Right hindlimb (tissue), 1 donor: Measurements from ENCODE around the gene GAK.
A peak's percentile ranks its signal among the peaks of the same experiment; 100 is the strongest.
"Not testable (repeated sequence)": the region's sequence is repeated elsewhere in the genome, so short reads cannot be mapped to it uniquely, and the experiment has no call there.

ENCODE experiments used
- DNase-seq: peaks from one replicate; pipeline ENCODE4 v3.0.0-alpha.2; 2018

Gene GAK

DNA sequence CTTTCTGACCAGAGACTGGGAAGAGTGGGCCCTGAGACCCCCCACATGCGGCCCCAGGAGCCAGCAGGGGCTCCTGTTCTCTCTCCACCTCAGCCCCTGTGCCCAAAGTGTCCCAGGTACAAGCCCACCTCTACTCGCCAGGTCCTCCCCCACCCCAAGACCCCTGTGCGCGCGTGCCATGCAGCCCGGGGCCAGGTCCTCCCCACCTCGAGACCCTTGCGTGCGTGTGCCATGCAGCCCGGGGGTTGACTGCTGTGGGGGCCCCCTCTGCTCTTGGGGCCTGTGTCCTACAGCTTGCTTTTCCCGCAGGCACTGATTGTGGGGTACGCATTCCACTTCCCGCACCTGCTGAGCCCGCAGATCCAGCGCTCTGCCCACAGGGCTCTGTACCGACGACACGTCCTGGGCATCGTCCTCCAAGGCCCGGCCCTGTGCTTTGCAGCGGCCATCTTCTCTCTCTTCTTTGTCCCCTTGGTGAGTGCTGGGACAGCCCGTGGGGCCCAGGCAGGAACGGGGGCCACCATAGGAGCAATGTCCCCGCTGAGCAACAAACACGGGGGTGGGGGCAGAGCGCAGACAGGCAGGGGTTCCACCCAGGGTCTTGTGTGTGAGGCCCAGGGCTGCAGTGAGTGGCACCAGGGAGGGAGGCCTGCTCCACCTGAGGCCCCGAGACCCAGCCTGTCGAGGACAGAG, 20.9 kb upstream of the GAK start:
- DNase-seq, result no peak

DNA sequence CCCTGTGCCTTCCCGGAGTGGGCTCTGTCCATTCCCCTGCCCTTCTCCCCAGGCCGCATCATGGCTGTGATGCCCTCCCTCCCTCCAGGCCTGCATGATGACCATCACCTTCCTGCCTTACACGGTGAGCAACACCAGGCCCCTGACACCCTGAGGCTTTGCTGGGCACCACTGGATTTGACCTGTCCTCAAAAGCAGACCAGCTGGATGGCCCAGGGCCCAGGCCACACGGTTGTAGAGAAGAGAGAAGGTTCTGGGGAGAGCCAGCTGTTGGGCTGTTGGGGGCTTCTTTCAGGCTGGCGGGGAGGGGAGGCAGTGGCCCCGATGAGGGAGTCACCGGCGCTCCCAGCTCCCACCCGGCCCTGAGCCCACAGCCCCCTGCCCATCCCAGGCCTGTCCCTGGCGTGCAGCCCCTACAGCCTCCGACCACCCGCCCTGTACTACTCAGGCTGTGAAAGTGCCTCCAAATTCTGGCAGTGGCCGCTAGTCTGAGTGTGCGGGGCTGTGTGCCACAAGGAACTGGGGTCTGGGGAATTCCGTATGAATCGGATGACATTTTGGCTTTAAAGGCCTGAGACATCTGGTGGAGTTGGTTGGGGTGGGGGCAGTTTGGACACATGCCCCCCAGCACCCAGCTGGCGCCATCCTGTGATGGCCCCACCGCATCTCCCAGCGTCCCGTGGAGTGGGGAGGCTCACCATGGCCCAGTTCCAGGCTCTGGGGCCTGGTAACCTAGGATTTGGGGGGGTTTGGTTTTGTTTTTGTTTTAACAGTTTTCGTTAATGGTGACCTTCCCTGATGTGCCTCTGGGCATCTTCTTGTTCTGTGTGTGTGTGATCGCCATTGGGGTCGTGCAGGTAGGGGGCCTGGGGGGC, 19.7 kb upstream of the GAK start:
- DNase-seq, result no peak

DNA sequence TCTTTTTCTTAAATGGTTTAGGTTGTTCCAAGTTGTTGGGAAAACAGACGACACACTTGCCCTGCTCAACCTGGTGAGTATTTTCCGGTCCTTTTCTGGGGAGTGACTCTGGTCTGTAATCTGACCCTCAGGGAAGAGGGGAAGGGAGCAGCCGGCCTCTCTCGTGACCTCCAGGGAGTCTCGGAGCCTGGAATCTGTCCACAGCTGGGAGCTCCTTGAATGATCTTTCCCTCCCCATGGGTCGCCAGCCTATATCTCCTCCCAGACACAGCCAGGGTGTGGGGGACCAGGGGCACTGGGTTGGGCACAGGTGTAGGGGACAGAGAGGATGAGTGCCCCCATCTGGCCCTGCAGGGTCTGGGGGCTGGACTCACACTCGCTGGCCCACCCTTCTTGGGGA, 19.1 kb upstream of the GAK start:
- DNase-seq, result no peak

DNA sequence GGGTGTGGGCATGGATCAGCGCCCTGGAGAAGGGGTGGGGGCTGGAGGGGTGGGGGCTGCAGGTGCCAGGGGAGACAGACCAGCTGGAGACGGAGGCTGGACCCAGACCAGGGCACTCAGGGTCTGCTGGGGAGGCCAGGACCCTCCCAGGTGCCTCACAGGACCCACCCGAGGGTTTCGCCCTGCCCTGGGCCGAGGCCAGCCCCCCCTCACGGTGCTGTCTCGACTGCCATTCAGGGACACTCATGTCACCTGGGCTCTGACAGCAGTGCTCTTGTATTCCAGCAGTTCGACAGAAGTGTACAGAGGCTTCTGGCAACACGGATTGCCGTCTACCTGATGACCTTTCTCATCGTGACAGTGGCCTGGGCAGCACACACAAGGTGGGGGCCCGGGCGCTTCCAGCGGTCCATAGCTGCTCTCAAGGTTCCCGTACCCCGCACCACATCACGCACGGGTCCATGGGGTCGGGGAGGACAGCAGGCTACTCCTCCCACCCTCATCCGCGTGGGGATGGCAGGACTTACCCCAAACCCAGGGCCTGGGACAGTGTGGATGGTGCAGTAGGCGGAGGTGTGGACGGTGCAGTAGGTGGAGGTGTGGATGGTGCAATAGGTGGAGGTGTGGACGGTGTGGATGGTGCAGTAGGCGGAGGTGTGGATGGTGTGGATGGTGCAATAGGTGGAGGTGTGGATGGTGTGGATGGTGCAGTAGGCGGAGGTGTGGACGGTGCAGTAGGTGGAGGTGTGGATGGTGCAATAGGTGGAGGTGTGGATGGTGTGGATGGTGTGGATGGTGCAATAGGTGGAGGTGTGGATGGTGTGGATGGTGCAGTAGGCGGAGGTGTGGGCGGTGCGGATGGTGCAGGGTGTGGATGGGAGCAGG, 18.3 kb upstream of the GAK start:
- DNase-seq, result no peak

- no peak for DNase-seq
These were observed 17.5 kb upstream of the GAK start for GRCh38 chr4:949656-950055.

DNA sequence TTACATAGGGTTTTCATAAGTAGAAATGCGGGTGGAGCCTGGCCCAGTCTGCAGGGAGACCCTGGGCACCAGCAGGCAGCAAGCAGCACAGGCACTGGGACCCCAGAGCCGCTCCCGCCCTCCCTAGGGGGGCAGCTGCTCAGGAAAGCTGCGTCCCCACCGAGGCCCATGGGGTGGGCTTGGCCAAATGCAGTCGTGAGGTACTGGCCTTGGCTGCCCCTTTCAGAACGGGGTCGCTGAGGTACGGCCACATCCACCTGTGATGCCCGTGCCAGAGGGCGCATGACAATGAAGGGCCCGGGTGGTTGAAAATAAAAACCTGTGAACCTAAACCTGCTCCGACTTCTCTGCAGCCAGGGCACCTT, 16.8 kb upstream of the GAK start:
- no peak for DNase-seq

DNA sequence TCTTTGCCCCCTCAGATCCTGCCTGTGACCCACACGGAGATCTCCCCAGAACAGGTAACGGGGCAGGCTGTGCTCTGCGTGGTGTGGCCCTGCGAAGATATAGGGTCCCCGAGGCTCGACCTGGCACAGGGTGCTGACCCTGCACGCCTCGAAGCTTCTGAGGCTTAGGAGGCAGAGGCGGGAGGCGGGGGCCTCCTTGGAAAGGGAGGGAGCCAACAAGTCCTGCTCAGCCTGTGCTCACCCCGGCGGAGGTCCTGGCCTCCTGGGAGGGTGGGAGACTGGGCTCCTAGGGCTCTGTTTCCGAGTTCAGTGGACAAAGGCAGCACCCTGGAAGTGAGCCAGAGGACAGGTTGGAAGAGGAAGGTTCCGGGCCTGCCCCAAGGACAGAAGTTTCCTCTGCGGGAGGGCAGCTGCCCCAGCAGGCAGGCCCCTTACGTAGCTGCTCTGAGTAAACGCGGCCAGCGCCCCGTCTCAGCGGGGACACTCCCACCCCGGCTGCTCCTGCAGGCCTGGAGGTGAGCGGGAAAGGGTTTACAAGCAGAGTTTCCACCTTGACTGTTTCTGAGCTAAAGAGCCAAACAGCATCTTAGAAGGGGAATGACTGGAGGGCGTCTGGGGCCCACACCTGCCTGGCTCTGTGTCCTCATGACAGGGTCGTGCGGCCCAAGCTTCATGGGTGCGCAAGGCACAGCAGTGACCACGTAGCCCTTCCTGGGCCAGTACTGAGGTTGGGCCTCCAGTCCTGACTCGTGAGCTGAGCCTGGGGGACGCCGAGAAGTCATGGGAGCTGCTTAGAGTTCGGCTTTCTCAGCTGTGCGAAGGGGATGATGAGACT, 16.2 kb upstream of the GAK start:
- DNase-seq, result no peak

DNA sequence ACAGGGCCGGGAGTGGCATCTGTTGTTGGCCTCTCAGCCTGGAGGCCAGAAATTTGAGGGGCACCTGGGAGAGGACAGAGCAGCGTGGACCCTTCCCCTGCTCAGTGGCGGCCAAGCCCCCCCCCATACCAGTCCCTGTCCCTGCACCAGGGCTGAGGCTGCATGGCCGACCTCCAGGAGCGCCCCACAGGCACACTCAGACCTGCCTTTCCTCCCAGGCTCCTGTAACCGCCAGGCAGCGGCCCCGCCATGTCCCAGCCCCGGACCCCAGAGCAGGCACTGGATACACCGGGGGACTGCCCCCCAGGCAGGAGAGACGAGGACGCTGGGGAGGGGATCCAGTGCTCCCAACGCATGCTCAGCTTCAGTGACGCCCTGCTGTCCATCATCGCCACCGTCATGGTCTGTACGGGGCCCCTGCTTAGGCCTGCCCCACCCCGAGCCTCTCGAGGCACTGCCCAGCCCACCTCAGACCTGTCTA, 15.4 kb upstream of the GAK start:
- DNase-seq, result no peak

DNA sequence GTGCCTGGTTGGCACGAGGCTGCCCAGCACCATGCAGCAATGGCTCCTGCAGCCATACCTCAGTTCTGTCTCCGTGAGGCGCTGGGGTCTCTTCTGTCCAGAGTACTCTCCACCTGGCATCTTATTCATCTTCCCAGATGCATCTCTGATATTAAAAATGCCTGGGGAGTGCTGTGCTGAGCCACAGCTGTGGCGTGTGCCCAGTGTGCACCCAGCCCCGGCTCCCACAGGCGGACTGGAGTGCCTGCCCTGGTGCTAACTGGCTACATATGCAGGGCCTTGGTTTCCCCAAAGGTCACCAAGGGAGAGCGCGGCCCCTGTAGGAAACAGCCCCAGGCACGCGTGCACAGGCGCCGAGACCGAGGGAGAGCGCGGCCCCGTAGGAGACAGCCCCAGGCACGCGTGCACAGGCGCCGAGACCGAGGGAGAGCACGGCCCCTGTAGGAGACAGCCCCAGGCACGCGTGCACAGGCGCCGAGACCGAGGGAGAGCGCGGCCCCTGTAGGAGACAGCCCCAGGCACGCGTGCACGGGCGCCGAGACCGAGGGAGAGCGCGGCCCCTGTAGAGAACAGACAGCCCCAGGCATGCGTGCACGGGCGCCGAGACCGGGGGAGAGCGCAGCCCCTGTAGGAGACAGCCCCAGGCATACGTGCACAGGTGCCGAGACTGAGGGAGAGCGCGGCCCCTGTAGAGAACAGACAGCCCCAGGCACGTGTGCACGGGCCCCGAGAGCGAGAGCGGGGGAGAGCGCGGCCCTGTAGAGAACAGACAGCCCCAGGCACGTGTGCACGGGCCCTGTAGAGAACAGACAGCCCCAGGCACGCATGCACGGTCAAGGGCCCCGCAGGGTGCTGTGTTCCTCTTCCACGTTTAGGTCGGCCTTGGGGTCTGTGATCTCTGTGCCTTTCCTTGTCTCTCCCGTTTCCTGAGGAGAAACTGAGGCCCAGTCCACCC, 14.7 kb upstream of the GAK start:
- no peak for DNase-seq

GRCh38 chr4:946103-946450, 14.0 kb upstream of the GAK start:
- no peak for DNase-seq

- DNase-seq, result no peak
These were observed 13.4 kb upstream of the GAK start for GRCh38 chr4:945274-946102.

DNA sequence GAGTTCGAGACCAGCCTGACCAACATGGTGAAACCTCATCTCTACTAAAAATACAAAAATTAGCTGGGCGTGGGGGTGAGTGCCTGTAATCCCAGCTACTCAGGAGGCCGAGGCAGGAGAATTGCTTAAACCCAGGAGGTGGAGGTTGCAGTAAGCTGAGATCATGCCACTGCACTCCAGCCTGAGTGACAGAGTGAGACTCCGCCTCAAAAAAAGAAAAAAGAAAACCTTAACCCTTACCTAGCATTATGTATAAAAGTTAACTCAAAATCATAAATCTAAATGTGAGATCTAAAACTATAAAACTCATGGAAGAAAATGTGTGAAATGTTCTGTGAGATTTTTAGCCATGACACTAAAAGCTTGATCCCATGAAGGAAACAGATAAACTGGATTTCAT, 7.4 kb upstream of the GAK start:
- DNase-seq, result not testable (repeated sequence)

DNA sequence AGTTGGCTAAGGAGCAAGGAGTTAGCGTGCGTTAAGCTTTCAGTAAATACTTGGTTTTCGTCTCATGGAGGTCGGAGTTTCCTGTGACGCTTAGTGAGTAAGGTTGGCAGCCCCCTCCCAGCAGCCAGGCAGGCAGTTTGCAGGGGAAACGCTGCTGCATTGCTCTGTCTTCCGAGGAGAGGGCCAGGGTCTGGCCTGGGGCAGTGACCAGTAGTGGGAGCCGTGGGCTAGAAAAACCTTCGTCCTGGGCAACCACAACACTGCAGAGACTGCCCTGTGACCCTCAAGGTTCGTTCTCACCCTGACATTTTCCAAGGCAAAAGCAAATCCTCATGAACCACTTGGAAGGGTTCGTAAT, 576 bp upstream of the GAK start:
- no peak for DNase-seq

DNA sequence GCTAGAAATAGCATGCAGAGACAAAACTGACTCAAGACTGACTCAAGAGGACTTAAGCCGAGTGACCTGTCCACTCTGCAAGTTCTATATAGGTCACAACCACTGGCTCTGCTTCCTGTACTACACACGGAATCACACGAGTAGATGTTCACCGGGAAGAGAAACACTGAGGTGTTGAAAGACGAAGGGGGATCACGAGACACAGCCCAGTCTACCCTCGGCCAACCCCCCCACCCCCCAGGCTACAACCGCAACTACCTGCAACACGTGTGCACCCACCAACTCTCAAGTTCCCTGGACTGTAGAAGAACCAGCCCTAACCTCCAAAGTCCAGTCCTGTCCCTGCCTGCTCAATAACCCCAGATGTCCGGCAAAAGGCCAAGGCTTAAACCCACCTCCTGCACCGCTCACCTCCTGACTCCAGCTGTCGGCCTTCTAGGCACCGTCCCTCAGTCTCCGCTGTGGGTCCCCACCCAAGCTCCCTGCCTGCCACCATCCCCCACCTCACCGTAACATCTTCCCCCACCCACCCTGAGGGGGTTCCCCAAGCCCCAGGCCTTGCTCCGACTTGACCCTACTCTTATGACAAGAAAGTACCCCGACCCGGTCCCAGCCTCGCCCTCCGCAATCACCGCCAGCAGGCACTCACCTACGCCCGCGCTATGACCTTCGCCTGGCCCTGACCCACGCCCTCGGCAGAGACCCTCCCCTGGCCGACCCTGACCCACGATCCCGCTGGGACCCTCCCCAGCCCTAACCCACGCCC, 739 bp downstream of the GAK start:
- peak; percentile 36 for DNase-seq

- DNase-seq, result no peak
These were observed 1.3 kb downstream of the GAK start for GRCh38 chr4:930827-931193.

GRCh38 chr4:930028-930551, 2.0 kb downstream of the GAK start:
- DNase-seq, result no peak

GRCh38 chr4:929096-929765, 2.9 kb downstream of the GAK start:
- no peak for DNase-seq

DNA sequence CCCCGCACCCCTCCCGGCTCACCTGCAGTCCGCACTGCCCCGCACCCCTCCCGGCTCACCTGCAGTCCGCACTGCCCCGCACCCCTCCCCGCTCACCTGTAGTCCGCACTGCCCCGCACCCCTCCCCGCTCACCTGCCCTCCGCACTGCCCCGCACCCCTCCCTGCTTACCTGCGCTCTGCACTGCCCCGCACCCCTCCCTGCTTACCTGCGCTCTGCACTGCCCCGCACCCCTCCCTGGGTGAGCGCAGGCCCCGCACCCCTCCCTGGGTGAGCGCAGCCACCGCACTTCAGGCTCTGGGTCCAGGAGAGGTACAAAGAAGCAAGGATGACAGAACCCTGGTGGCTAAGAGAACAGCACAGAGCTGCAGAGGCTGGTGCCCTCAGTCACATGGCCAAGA, 4.5 kb downstream of the GAK start:
- not testable (repeated sequence) for DNase-seq

DNA sequence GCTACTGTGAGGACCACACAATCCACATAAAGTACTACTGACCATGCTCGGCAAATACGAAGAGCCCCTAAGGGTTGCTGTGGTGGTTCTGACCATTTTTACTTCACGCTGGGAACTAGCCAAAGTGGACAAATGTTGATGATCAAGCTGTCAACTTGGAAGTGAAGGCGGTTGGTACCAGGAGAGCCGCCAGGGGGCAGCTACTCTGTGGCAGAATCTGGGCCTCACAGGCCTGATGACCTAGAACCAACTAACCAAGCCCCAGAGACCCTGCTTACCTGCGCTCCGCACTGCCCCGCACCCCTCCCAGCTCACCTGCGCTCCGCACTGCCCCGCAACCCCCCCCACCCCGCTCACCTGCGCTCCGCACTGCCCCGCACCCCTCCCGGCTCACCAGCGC, 5.6 kb downstream of the GAK start:
- no peak for DNase-seq
